Nephron progenitor cell (in vitro differentiated cells): Measurements from ENCODE around the gene MCF2L2.

Source experiments
- DNase-seq: peaks from one replicate; pipeline ENCODE4 v3.0.0; 2021
- H3K27ac Mint-ChIP-seq: 2 replicates; pipeline ENCODE4 v1.8.0; 2021; ENCODE audit warnings: mild to moderate bottlenecking, moderate library complexity, mixed read lengths
- H3K27me3 Mint-ChIP-seq: 2 replicates; pipeline ENCODE4 v1.8.0; 2021; ENCODE audit warnings: mild to moderate bottlenecking, low read depth, mixed read lengths; ENCODE audit not compliant: poor library complexity
- H3K36me3 Mint-ChIP-seq: 2 replicates; pipeline ENCODE4 v1.8.0; 2021; ENCODE audit warnings: low read depth, mixed read lengths
- H3K4me1 Mint-ChIP-seq: 2 replicates; pipeline ENCODE4 v1.8.0; 2021; ENCODE audit warnings: mixed read lengths
- H3K4me3 Mint-ChIP-seq: 2 replicates; pipeline ENCODE4 v1.8.0; 2021; ENCODE audit warnings: mild to moderate bottlenecking, moderate library complexity, mixed read lengths
- H3K9me3 Mint-ChIP-seq: 2 replicates; pipeline ENCODE4 v1.8.0; 2021; ENCODE audit warnings: mild to moderate bottlenecking, moderate library complexity, mixed read lengths
- CTCF ChIP-seq: fragments of 200-600 bp; sonication (generic); IDR thresholded peaks from 2 replicates; pipeline ENCODE4 v1.5.0; 2021; ENCODE audit warnings: antibody characterized with exemption

Gene MCF2L2

GRCh38 chr3:183394150-183394549 lies 34.3 kb downstream of the MCF2L2 start:
- H3K27ac Mint-ChIP-seq, result no peak overlapping the region
- no peaks in the 10 kb centered on the region for H3K27me3 Mint-ChIP-seq
- no peaks in the 10 kb centered on the region for H3K36me3 Mint-ChIP-seq
- peaks cover 24% of the 10 kb centered on the region for H3K4me1 Mint-ChIP-seq
- H3K9me3 Mint-ChIP-seq, result no peaks in the 10 kb centered on the region
- H3K4me3 Mint-ChIP-seq, result no peak overlapping the region
- no peak for TF ChIP-seq CTCF
- no peak for DNase-seq

- no peaks in the 10 kb centered on the region for H3K36me3 Mint-ChIP-seq
- H3K27ac Mint-ChIP-seq, result no peak overlapping the region
- peaks cover 24% of the 10 kb centered on the region for H3K4me1 Mint-ChIP-seq
- peaks cover under 1% of the 10 kb centered on the region for H3K27me3 Mint-ChIP-seq
- no peaks in the 10 kb centered on the region for H3K9me3 Mint-ChIP-seq
- no peak overlapping the region for H3K4me3 Mint-ChIP-seq
- no peak for TF ChIP-seq CTCF
- DNase-seq, result no peak
Observed at GRCh38 chr3:183393625-183394024, 34.8 kb downstream of the MCF2L2 start.

GRCh38 chr3:183392186-183393034 lies 36.0 kb downstream of the MCF2L2 start:
- Mint-ChIP-seq H3K27ac (no peak overlapping the region), H3K4me3 (no peak overlapping the region), H3K4me1 (peaks cover 24% of the 10 kb centered on the region), H3K36me3 (no peaks in the 10 kb centered on the region), H3K9me3 (no peaks in the 10 kb centered on the region), H3K27me3 (peaks cover 4% of the 10 kb centered on the region)
- no peak for TF ChIP-seq CTCF
- DNase-seq, result no peak

GRCh38 chr3:183391460-183391859 lies 37.0 kb downstream of the MCF2L2 start:
- Mint-ChIP-seq H3K36me3 (no peaks in the 10 kb centered on the region), H3K27me3 (peaks cover 4% of the 10 kb centered on the region), H3K27ac (no peak overlapping the region), H3K4me3 (no peak overlapping the region), H3K9me3 (no peaks in the 10 kb centered on the region), H3K4me1 (peaks cover 24% of the 10 kb centered on the region)
- DNase-seq, result no peak
- no peak for TF ChIP-seq CTCF

- Mint-ChIP-seq H3K4me1 (peaks cover 29% of the 10 kb centered on the region), H3K27me3 (peaks cover 4% of the 10 kb centered on the region), H3K4me3 (no peak overlapping the region), H3K27ac (no peak overlapping the region), H3K9me3 (no peaks in the 10 kb centered on the region), H3K36me3 (no peaks in the 10 kb centered on the region)
- TF ChIP-seq CTCF, result no peak
- no peak for DNase-seq
Observed at GRCh38 chr3:183390844-183391243, 37.6 kb downstream of the MCF2L2 start.
